Body of pancreas (tissue), 4 donors: ENCODE results near the gene LYPD5.

Experiments
- CTCF ChIP-seq, 7 experiments: fragments of 450-650 bp in 4 of 7; fragments of 200-600 bp in 3 of 7; sonication (generic) in 3 of 7; IDR thresholded peaks; one replicate each; pipeline ENCODE4 v1.5.1; 2016 to 2019; ENCODE audit warnings: antibody characterized with exemption in 7 of 7
- POLR2A ChIP-seq, 3 donors: fragments of 450-650 bp; IDR thresholded peaks; one replicate each; pipeline ENCODE4 v1.6.1; 2016; ENCODE audit warnings: antibody characterized with exemption in 3 of 3, mild to moderate bottlenecking in 2 of 3

- no peak for TF ChIP-seq CTCF (IDR thresholded peaks at IDR 0.05)
- TF ChIP-seq POLR2A (IDR thresholded peaks at IDR 0.05), result no peak
Measured at GRCh38 chr19:43784241-43784980, 17.8 kb downstream of the LYPD5 start.
